HFF-Myc (cell line): ENCODE results near the gene KCNC1.

Experiments used
- DNase-seq: peaks from one replicate; pipeline ENCODE4 v3.0.0-alpha.2; 2011; ENCODE audit warnings: low read depth; ENCODE audit errors: extremely low read depth
- H3K4me3 ChIP-seq: replicated peaks from 2 replicates; pipeline ENCODE4 v1.5.1; 2011; ENCODE audit warnings: low read depth, mild to moderate bottlenecking, control low read depth, low read length
- CTCF ChIP-seq: IDR thresholded peaks from 2 replicates; pipeline ENCODE4 v1.5.1; 2012; ENCODE audit warnings: mild to moderate bottlenecking, low read depth, low read length, control low read depth; ENCODE audit errors: missing control alignments

Gene KCNC1

GRCh38 chr11:17736930-17737817 lies 2.6 kb downstream of the KCNC1 start:
- no peak for TF ChIP-seq CTCF
- DNase-seq = no peak
- no peak overlapping the region for H3K4me3 ChIP-seq

GRCh38 chr11:17738151-17738973 lies 3.8 kb downstream of the KCNC1 start:
- H3K4me3 ChIP-seq = no peak overlapping the region
- no peak for TF ChIP-seq CTCF
- DNase-seq = no peak

- H3K4me3 ChIP-seq = no peak overlapping the region
- TF ChIP-seq CTCF = no peak
- DNase-seq = no peak
Measured at GRCh38 chr11:17739945-17740338, 5.4 kb downstream of the KCNC1 start.

- no peak for TF ChIP-seq CTCF
- H3K4me3 ChIP-seq = no peak overlapping the region
- no peak for DNase-seq
Measured at GRCh38 chr11:17740649-17741235, 6.2 kb downstream of the KCNC1 start.

- TF ChIP-seq CTCF = no peak
- DNase-seq = no peak
- no peak overlapping the region for H3K4me3 ChIP-seq
Measured at GRCh38 chr11:17741487-17741886, 6.9 kb downstream of the KCNC1 start.

GRCh38 chr11:17742019-17742418 lies 7.4 kb downstream of the KCNC1 start:
- H3K4me3 ChIP-seq = no peak overlapping the region
- TF ChIP-seq CTCF = no peak
- DNase-seq = no peak
